Upper lobe of right lung (tissue), 1 donor: ENCODE measurements around the gene ARMC9. TPM values are rescaled to one million over a fixed set of nuclear protein-coding genes. Genes with fewer than 3 reads are reported as not detected.

Experiments used
- ATAC-seq: fragments of 200-7000 bp; cut with Tn5 transposase; one replicate; pipeline ENCODE4 v1.9.1; 2020; ENCODE audit warnings: mild to moderate bottlenecking, moderate library complexity
- DNase-seq: peaks from one replicate; pipeline ENCODE4 v3.0.0-alpha.2; 2020
- H3K27ac ChIP-seq: fragments of 200-600 bp; one replicate; pipeline ENCODE4 v1.8.0; 2022
- H3K27me3 ChIP-seq: fragments of 200-600 bp; one replicate; pipeline ENCODE4 v1.8.0; 2022; ENCODE audit warnings: mild to moderate bottlenecking
- H3K36me3 ChIP-seq: fragments of 200-600 bp; one replicate; pipeline ENCODE4 v1.8.0; 2022
- H3K4me1 ChIP-seq: fragments of 200-600 bp; one replicate; pipeline ENCODE4 v1.8.0; 2022
- H3K4me3 ChIP-seq: fragments of 200-600 bp; one replicate; pipeline ENCODE4 v1.8.0; 2022; ENCODE audit warnings: mild to moderate bottlenecking
- H3K9me3 ChIP-seq: fragments of 200-600 bp; one replicate; pipeline ENCODE4 v1.8.0; 2022
- CTCF ChIP-seq: fragments of 200-600 bp; IDR thresholded peaks from one replicate; pipeline ENCODE4 v1.8.0; 2022; ENCODE audit warnings: antibody characterized with exemption
- intact Hi-C: fragments of 100-400 bp; cut with DNase I; formaldehyde crosslinking; loops from one replicate; pipeline ENCODE4 v1.11.0; 2022
- long read RNA-seq: library from polyadenylated mRNA; unstranded; transcript quantifications from one replicate; pipeline ENCODE4 v2.0.0, GENCODE V29; 2021
- total RNA-seq: library from RNA; stranded (reverse); fragmentation: NEBNext Ultra II Directional; extraction: Animal tissue kit (Norgen Biotek cat#: 25700); gene quantifications from one replicate; pipeline ENCODE4 v1.2.1, GENCODE V29; 2021
- donor health status: DM: no; HTN: yes; CAD: no; lungs with severe emphysema.

The ARMC9 gene
- total RNA-seq, result 37.1 TPM
- long read RNA-seq, transcript ARMC9-201 (21 exons, 2,300 nt), result major isoform, 7 of 53 reads
- long read RNA-seq, partial matches to known transcripts, result 21 of 53 reads
- long read RNA-seq, other reads (novel, unspliced or antisense), result 24 of 53 reads

- Histone ChIP-seq H3K9me3 (no peaks in the 10 kb centered on the region), H3K27me3 (no peaks in the 10 kb centered on the region), H3K4me1 (peaks cover 10% of the 10 kb centered on the region), H3K36me3 (no peaks in the 10 kb centered on the region), H3K4me3 (peak within 1 kb of the TSS; percentile 87), H3K27ac (peak within 1 kb of the TSS; percentile 53)
- peak; percentile 91 for DNase-seq
- TF ChIP-seq CTCF, result no peak
- intact Hi-C loops, result loop anchor here (10.0 kb wide), 1 partner anchor 94 kb away; no protein-coding TSS in a partner anchor
- ATAC-seq, result peak; percentile 98
Measured at GRCh38 chr2:231198291-231199173, at the start of gene ARMC9. TSS of gene ARMC9 (plus strand) at chr2:231198631. CDS start at chr2:231206239, 7,608 bp downstream.

- H3K4me3 ChIP-seq, result no peak overlapping the region
- no peaks in the 10 kb centered on the region for H3K4me1 ChIP-seq
- ATAC-seq, result no peak
- H3K27me3 ChIP-seq, result no peaks in the 10 kb centered on the region
- peaks cover 56% of the 10 kb centered on the region for H3K36me3 ChIP-seq
- H3K27ac ChIP-seq, result no peak overlapping the region
- TF ChIP-seq CTCF, result no peak
- DNase-seq, result no peak
- intact Hi-C loops, result no loop called here
- H3K9me3 ChIP-seq, result no peaks in the 10 kb centered on the region
Measured at GRCh38 chr2:231152800-231153557, 45.5 kb upstream of the ARMC9 start.

GRCh38 chr2:231159306-231159705, 39.1 kb upstream of the ARMC9 start:
- Histone ChIP-seq H3K27me3 (no peaks in the 10 kb centered on the region), H3K27ac (no peak overlapping the region), H3K4me3 (no peak overlapping the region), H3K36me3 (peaks cover 13% of the 10 kb centered on the region), H3K9me3 (no peaks in the 10 kb centered on the region), H3K4me1 (peaks cover 16% of the 10 kb centered on the region)
- TF ChIP-seq CTCF, result no peak
- DNase-seq (no peak), ATAC-seq (no peak)
- intact Hi-C loops, result no loop called here

GRCh38 chr2:231160701-231161100, 37.7 kb upstream of the ARMC9 start:
- H3K4me3 ChIP-seq, result no peak overlapping the region
- peaks cover 16% of the 10 kb centered on the region for H3K4me1 ChIP-seq
- no peak for ATAC-seq
- intact Hi-C loops, result no loop called here
- H3K27me3 ChIP-seq, result no peaks in the 10 kb centered on the region
- H3K27ac ChIP-seq, result peak overlapping the region; percentile 38
- peaks cover 17% of the 10 kb centered on the region for H3K36me3 ChIP-seq
- H3K9me3 ChIP-seq, result no peaks in the 10 kb centered on the region
- no peak for DNase-seq
- TF ChIP-seq CTCF, result no peak

- no peak for TF ChIP-seq CTCF
- DNase-seq (no peak), ATAC-seq (no peak)
- intact Hi-C loops, result no loop called here
- Histone ChIP-seq H3K36me3 (peaks cover 23% of the 10 kb centered on the region), H3K4me1 (peaks cover 16% of the 10 kb centered on the region), H3K27ac (peak overlapping the region; percentile 38), H3K4me3 (no peak overlapping the region), H3K9me3 (no peaks in the 10 kb centered on the region), H3K27me3 (no peaks in the 10 kb centered on the region)
Measured at GRCh38 chr2:231161252-231161839, 37.1 kb upstream of the ARMC9 start.
